SU-DHL-6 (cell line): ENCODE results near the gene APPBP2.

Experiments used
- H2AFZ ChIP-seq: fragments of 200-600 bp; sonication (generic); 2 replicates; pipeline ENCODE4 v1.6.1; 2014; ENCODE audit warnings: low read depth, mild to moderate bottlenecking, moderate library complexity, mixed read lengths, antibody characterized with exemption, low read length; ENCODE audit not compliant: severe bottlenecking
- H3F3A ChIP-seq: fragments of 200-600 bp; shearing (Covaris generic); 2 replicates; pipeline ENCODE4 v1.6.0; 2016; ENCODE audit warnings: antibody characterized with exemption, mild to moderate bottlenecking; ENCODE audit not compliant: insufficient read depth
- H3K27ac ChIP-seq: fragments of 200-600 bp; sonication (generic); 2 replicates; pipeline ENCODE4 v1.5.1; 2016; ENCODE audit warnings: low read depth, mild to moderate bottlenecking, low read length, moderate library complexity, mixed read lengths
- H3K27me3 ChIP-seq: fragments of 200-600 bp; sonication (generic), shearing (Covaris generic); 2 replicates; pipeline ENCODE4 v1.6.0; 2014; ENCODE audit warnings: mild to moderate bottlenecking, low read length
- H3K36me3 ChIP-seq: fragments of 200-600 bp; sonication (generic); 2 replicates; pipeline ENCODE4 v1.6.1; 2014; ENCODE audit warnings: mild to moderate bottlenecking, low read length, mixed read lengths
- H3K4me2 ChIP-seq: fragments of 300-600, 200-600 bp; shearing (Covaris generic), sonication (generic); 2 replicates; pipeline ENCODE4 v1.6.0; 2014; ENCODE audit warnings: low read length, low read depth, mild to moderate bottlenecking; ENCODE audit not compliant: poor library complexity, severe bottlenecking
- H3K4me3 ChIP-seq: fragments of 200-600 bp; sonication (generic); 2 replicates; pipeline ENCODE4 v1.5.1; 2014; ENCODE audit warnings: antibody characterized with exemption, low read length, mild to moderate bottlenecking, mixed read lengths; ENCODE audit not compliant: insufficient read depth, poor library complexity, severe bottlenecking
- H3K79me2 ChIP-seq: fragments of 200-600 bp; sonication (generic); 2 replicates; pipeline ENCODE4 v1.6.1; 2014; ENCODE audit warnings: mild to moderate bottlenecking, low read length, moderate library complexity; ENCODE audit not compliant: insufficient read depth
- H3K9ac ChIP-seq: fragments of 200-600 bp; sonication (generic); 2 replicates; pipeline ENCODE4 v1.7.0; 2014; ENCODE audit warnings: mild to moderate bottlenecking, low read length
- H3K9me2 ChIP-seq: fragments of 200-600 bp; sonication (generic); replicated peaks from 2 replicates; pipeline ENCODE4 v1.6.1; 2014; ENCODE audit warnings: low read length; ENCODE audit not compliant: insufficient read depth
- H3K9me3 ChIP-seq: fragments of 200-600 bp; sonication (generic); 2 replicates; pipeline ENCODE4 v1.6.1; 2014; ENCODE audit warnings: low read length, mixed read lengths; ENCODE audit not compliant: insufficient read depth
- H4K20me1 ChIP-seq: fragments of 200-600 bp; sonication (generic); 2 replicates; pipeline ENCODE4 v1.6.1; 2014; ENCODE audit warnings: low read depth, mild to moderate bottlenecking, antibody characterized with exemption, low read length, moderate library complexity, mixed read lengths
- CTCF ChIP-seq: fragments of 200-600 bp; sonication (generic); IDR thresholded peaks from one replicate; pipeline ENCODE4 v1.5.1; 2017; ENCODE audit warnings: antibody characterized with exemption, mild to moderate bottlenecking, low read length, moderate library complexity; ENCODE audit not compliant: insufficient read depth, poor library complexity, severe bottlenecking
- EZH2phosphoT487 ChIP-seq: fragments of 200-600 bp; sonication (generic), shearing (Covaris generic); conservative IDR thresholded peaks from 2 replicates; pipeline ENCODE4 v1.6.1; 2018; ENCODE audit warnings: mild to moderate bottlenecking, antibody characterized with exemption, low read length, moderate library complexity, mixed read lengths

APPBP2 gene

DNA sequence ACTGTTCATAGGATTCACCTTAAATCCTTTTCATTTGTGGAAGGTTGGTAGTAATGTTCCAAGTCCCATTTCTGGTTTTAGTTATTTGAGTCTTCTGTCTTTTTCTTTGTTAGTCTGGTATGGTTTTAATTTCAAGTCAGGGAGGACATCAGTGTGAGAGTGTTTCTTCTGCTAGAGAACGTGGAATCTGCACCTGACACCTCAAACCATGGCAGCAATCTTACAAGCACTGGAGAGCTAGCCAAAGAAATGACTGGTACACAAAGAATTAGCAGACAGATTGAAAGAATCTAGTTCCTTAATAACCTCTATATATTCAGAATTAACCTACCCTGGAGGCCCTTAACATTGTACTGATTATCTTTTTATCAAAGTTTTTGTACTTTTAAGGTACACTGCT lies 53.6 kb downstream of the APPBP2 start:
- Histone ChIP-seq H3K79me2 (no peaks in the 10 kb centered on the region), H3K4me3 (no peak overlapping the region), H3K9me2 (no peaks in the 10 kb centered on the region), H3K27me3 (no peaks in the 10 kb centered on the region), H3F3A (no peaks in the 10 kb centered on the region), H3K9me3 (no peaks in the 10 kb centered on the region), H3K9ac (no peak overlapping the region), H4K20me1 (no peaks in the 10 kb centered on the region), H3K4me2 (no peak overlapping the region), H3K36me3 (peaks cover 13% of the 10 kb centered on the region; the same call in 1 of the 2 replicates), H2AFZ (no peak overlapping the region), H3K27ac (no peak overlapping the region)
- TF ChIP-seq CTCF: no peak
- TF ChIP-seq EZH2phosphoT487: no peak

- H3K36me3 ChIP-seq: peaks cover 13% of the 10 kb centered on the region; the same call in 1 of the 2 replicates
Measured at GRCh38 chr17:60471451-60471850, 54.6 kb downstream of the APPBP2 start.

DNA sequence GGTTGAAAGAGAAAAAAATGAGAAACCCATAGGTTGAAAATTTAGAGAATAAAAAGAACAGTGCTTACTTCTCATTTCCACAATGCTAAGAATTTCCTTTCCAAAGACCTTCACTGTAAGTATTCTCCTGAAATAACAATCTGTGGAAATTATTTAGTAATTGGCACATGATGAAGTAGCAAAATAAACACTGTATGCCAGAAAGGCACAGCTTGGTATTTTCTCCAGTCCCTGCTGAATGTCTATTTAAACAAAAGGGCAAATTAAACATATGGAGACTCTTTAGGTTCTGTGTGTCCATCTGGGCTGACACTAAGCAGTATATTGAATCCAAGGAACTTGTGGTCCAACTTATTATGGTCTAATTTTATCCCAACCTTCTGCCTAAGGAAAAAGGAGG lies 57.7 kb downstream of the APPBP2 start:
- Histone ChIP-seq H3K36me3 (peaks cover 16% of the 10 kb centered on the region; the same call in 1 of the 2 replicates), H2AFZ (no peak overlapping the region), H3K4me3 (no peak overlapping the region), H3K9me2 (no peaks in the 10 kb centered on the region), H3K79me2 (no peaks in the 10 kb centered on the region), H4K20me1 (no peaks in the 10 kb centered on the region), H3F3A (no peaks in the 10 kb centered on the region; the same call in 1 of the 2 replicates), H3K27me3 (no peaks in the 10 kb centered on the region), H3K4me2 (no peak overlapping the region), H3K9ac (no peak overlapping the region), H3K27ac (no peak overlapping the region), H3K9me3 (no peaks in the 10 kb centered on the region)
- TF ChIP-seq CTCF (no peak), EZH2phosphoT487 (no peak)

More at GRCh38 chr17:60471451-60471850, 54.6 kb downstream of the APPBP2 start:
- TF ChIP-seq EZH2phosphoT487 (no peak), CTCF (no peak)
- Histone ChIP-seq H3K27me3 (no peaks in the 10 kb centered on the region), H3K9me3 (no peaks in the 10 kb centered on the region), H3K27ac (no peak overlapping the region), H3K4me3 (no peak overlapping the region), H3F3A (no peaks in the 10 kb centered on the region), H3K9ac (no peak overlapping the region), H2AFZ (no peak overlapping the region), H3K79me2 (no peaks in the 10 kb centered on the region), H3K4me2 (no peak overlapping the region), H4K20me1 (no peaks in the 10 kb centered on the region), H3K9me2 (no peaks in the 10 kb centered on the region)
